B cell (primary cell): Measurements from ENCODE around the gene SCYGR1. TPM values are rescaled to one million over a fixed set of nuclear protein-coding genes. Genes with fewer than 3 reads are reported as not detected.
"Not testable (repeated sequence)": the region's sequence is repeated elsewhere in the genome, so short reads cannot be mapped to it uniquely, and the experiment has no call there.

Experiments
- ATAC-seq: fragments of 200-7000 bp; cut with Tn5 transposase; one replicate; pipeline ENCODE4 v1.10.0; 2021; ENCODE audit warnings: low read depth, mild to moderate bottlenecking, moderate number of reproducible peaks, moderate library complexity
- CTCF ChIA-PET: fragments of 350-600 bp; sonication (Branson Sonifier 250); formaldehyde crosslinking; loops from one replicate; lab custom pipeline; 2021; ENCODE audit warnings: antibody characterized with exemption, inconsistent platforms; lab: Charles Lee
- POLR2A ChIA-PET: fragments of 350-600 bp; sonication (Branson Sonifier 250); formaldehyde crosslinking; loops from one replicate; lab custom pipeline; 2021; ENCODE audit warnings: antibody characterized with exemption; lab: Charles Lee
- DNase-seq: peaks from one replicate; pipeline ENCODE4 v3.0.0; 2013
- H2AFZ ChIP-seq: 2 replicates; pipeline ENCODE4 v1.6.1; 2012; ENCODE audit warnings: mild to moderate bottlenecking, low read depth, low read length; ENCODE audit not compliant: insufficient read depth, poor library complexity, severe bottlenecking
- H3K27ac ChIP-seq, 2 donors: 1 replicate in 1 of 2; 2 replicates in 1 of 2; pipeline ENCODE4 v1.5.1; 2012 to 2013; ENCODE audit warnings: low read length in 2 of 2, mild to moderate bottlenecking in 2 of 2, moderate library complexity in 1 of 2
- H3K27me3 ChIP-seq, 4 experiments: fragments of 200-600 bp in 1 of 4; sonication (generic) in 1 of 4; replicated peaks in 1 of 4; 1 replicate in 2 of 4; 2 replicates in 2 of 4; pipeline versions ENCODE4 v1.6.1 to v1.7.0; 2013 to 2016; ENCODE audit warnings: low read length in 3 of 4, mild to moderate bottlenecking in 2 of 4, mixed read lengths in 1 of 4, moderate library complexity in 1 of 4; ENCODE audit not compliant: insufficient read depth in 4 of 4, control insufficient read depth in 3 of 4; ENCODE audit errors: control extremely low read depth in 1 of 4
- H3K36me3 ChIP-seq, 2 experiments: replicated peaks in 1 of 2; 1 replicate in 1 of 2; 2 replicates in 1 of 2; pipeline versions ENCODE4 v1.6.1 to v1.7.1; 2013; ENCODE audit warnings: low read length in 1 of 2; ENCODE audit not compliant: insufficient read depth in 2 of 2, control insufficient read depth in 1 of 2; ENCODE audit errors: control extremely low read depth in 1 of 2, extremely low read depth in 1 of 2
- H3K4me1 ChIP-seq, 2 donors: fragments of 200-600 bp in 1 of 2; sonication (generic) in 1 of 2; 1 replicate in 1 of 2; 2 replicates in 1 of 2; pipeline versions ENCODE4 v1.5.1 to v1.6.1; 2013 to 2017; ENCODE audit warnings: low read length in 2 of 2; ENCODE audit not compliant: control insufficient read depth in 2 of 2, insufficient read depth in 2 of 2
- H3K4me2 ChIP-seq: replicated peaks from 2 replicates; pipeline ENCODE3; 2012; ENCODE audit warnings: mild to moderate bottlenecking, low read depth, low read length; ENCODE audit not compliant: poor library complexity, severe bottlenecking
- H3K4me3 ChIP-seq, 5 experiments: fragments of 200-600 bp in 1 of 5; sonication (generic) in 1 of 5; 1 replicate in 3 of 5; 2 replicates in 2 of 5; pipeline versions ENCODE4 v1.5.1 to v1.7.0; 2011 to 2016; ENCODE audit warnings: low read length in 4 of 5, mild to moderate bottlenecking in 4 of 5, low read depth in 2 of 5, control low read depth in 1 of 5, moderate library complexity in 1 of 5; ENCODE audit not compliant: insufficient read depth in 1 of 5; ENCODE audit errors: control extremely low read depth in 1 of 5, extremely low read depth in 1 of 5
- H3K79me2 ChIP-seq: fragments of 200-600 bp; sonication (generic); one replicate; pipeline ENCODE4 v1.6.0; 2016; ENCODE audit warnings: low read length; ENCODE audit not compliant: control insufficient read depth, insufficient read depth
- H3K9ac ChIP-seq: fragments of 200-600 bp; sonication (generic); 2 replicates; pipeline ENCODE4 v1.6.1; 2017; ENCODE audit warnings: mild to moderate bottlenecking, low read length, moderate library complexity
- H3K9me3 ChIP-seq, 3 donors: one replicate each; pipeline versions ENCODE4 v1.6.1 to v1.7.1; 2013; ENCODE audit warnings: low read length in 2 of 3; ENCODE audit not compliant: control insufficient read depth in 2 of 3, insufficient read depth in 1 of 3; ENCODE audit errors: control extremely low read depth in 1 of 3
- H4K20me1 ChIP-seq: 2 replicates; pipeline ENCODE4 v1.6.0; 2012; ENCODE audit warnings: mild to moderate bottlenecking, low read length; ENCODE audit not compliant: insufficient read depth, control insufficient read depth, poor library complexity, severe bottlenecking
- H3K27ac Mint-ChIP-seq: one replicate; pipeline ENCODE4 v1.8.0; 2021; ENCODE audit warnings: mixed read lengths
- H3K27me3 Mint-ChIP-seq: one replicate; pipeline ENCODE4 v1.8.0; 2021; ENCODE audit warnings: mixed read lengths
- H3K4me1 Mint-ChIP-seq: one replicate; pipeline ENCODE4 v1.8.0; 2021; ENCODE audit warnings: mixed read lengths
- H3K4me3 Mint-ChIP-seq: one replicate; pipeline ENCODE4 v1.8.0; 2021; ENCODE audit warnings: mixed read lengths
- H3K9me3 Mint-ChIP-seq: one replicate; pipeline ENCODE4 v1.8.0; 2022; ENCODE audit warnings: mixed read lengths; ENCODE audit not compliant: insufficient read depth
- EZH2 ChIP-seq: IDR thresholded peaks from 2 replicates; pipeline ENCODE4 v1.6.1; 2012; ENCODE audit warnings: borderline replicate concordance, low read depth, mild to moderate bottlenecking, moderate library complexity, low read length; ENCODE audit not compliant: insufficient read depth, poor library complexity, severe bottlenecking
- WGBS: methylation state at CpG from one replicate; pipeline ENCODE4 v1.1.5; 2013; ENCODE audit warnings: missing lambda C conversion rate; ENCODE audit not compliant: insufficient coverage; 5-methylcytosine and 5-hydroxymethylcytosine counted together
- intact Hi-C: fragments of 100-400 bp; cut with micrococcal nuclease; formaldehyde crosslinking; loops from one replicate; pipeline ENCODE4 v1.10.0; 2022
- polyA plus RNA-seq: library from polyadenylated mRNA; depleted of rRNA; stranded (reverse); fragments of >200 nt; gene quantifications from 2 replicates; pipeline ENCODE4 v1.2.3, GENCODE V29; 2012
- total RNA-seq, 2 donors: library from RNA; stranded (reverse); fragments of 120-200 nt in 1 of 2; gene quantifications; 1 replicate in 1 of 2; 2 replicates in 1 of 2; pipeline versions ENCODE4 v1.2.3 to v1.2.4, GENCODE V29; 2013 to 2022
- TF ChIP-seq, protein P1 (sequence below): fragments of 200-600 bp; IDR thresholded peaks from one replicate; pipeline ENCODE4 v1.8.0; 2022; ENCODE audit warnings: antibody characterized with exemption, mild to moderate bottlenecking

The SCYGR1 gene
- total and polyA plus RNA-seq, 2 donors (not counting 1 experiment from before 2014, with no cell fraction given) = not detected

DNA sequence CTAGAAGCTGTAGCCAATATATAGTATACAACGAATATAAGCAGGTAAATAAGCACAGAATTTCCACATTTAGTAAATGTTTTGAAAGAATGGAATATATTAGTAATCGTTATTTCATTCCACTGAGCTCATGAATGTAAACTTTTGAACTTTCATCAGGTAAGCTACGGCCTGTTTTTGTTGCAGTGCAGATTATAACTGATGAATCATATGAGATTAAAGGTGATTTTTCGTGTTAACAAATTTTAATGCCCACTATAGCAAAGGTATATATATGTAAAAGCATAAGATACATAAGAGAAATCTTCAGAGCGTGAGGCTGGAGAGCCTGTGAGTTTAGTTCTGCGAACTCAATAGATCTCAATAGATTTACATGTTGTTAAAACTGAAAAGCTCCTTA is 1.1 kb downstream of the SCYGR1 start:
- no peaks in the 10 kb centered on the region for H3K27me3 ChIP-seq
- no peaks in the 10 kb centered on the region for H4K20me1 ChIP-seq
- TF ChIP-seq EZH2 = no peak
- TF ChIP-seq, protein P1, sequence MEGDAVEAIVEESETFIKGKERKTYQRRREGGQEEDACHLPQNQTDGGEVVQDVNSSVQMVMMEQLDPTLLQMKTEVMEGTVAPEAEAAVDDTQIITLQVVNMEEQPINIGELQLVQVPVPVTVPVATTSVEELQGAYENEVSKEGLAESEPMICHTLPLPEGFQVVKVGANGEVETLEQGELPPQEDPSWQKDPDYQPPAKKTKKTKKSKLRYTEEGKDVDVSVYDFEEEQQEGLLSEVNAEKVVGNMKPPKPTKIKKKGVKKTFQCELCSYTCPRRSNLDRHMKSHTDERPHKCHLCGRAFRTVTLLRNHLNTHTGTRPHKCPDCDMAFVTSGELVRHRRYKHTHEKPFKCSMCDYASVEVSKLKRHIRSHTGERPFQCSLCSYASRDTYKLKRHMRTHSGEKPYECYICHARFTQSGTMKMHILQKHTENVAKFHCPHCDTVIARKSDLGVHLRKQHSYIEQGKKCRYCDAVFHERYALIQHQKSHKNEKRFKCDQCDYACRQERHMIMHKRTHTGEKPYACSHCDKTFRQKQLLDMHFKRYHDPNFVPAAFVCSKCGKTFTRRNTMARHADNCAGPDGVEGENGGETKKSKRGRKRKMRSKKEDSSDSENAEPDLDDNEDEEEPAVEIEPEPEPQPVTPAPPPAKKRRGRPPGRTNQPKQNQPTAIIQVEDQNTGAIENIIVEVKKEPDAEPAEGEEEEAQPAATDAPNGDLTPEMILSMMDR = no peak
- H3K4me1 ChIP-seq = peaks cover 18 to 31% of the 10 kb centered on the region in 2 donors
- intact Hi-C loops = loop anchor here (10.0 kb wide), 1 partner anchor 62 kb away; the partner anchor contains the start of gene MFF
- no peak overlapping the region for H3K9ac ChIP-seq
- POLR2A ChIA-PET = interaction anchor here (0.6 kb wide), 1 partner anchor 18 kb away, joined by 7 read pairs; no protein-coding TSS in a partner anchor
- no peak overlapping the region for H3K4me3 ChIP-seq
- H3K27ac ChIP-seq = peak overlapping the region; percentile 79 to 82
- Mint-ChIP-seq H3K27me3 (no peaks in the 10 kb centered on the region), H3K27ac (peak overlapping the region; percentile 18), H3K4me1 (peaks cover 30% of the 10 kb centered on the region), H3K9me3 (no peaks in the 10 kb centered on the region), H3K4me3 (no peak overlapping the region)
- H3K79me2 ChIP-seq = no peaks in the 10 kb centered on the region
- ATAC-seq (no peak), DNase-seq (no peak)
- peaks cover 0 to 3% (median 2%) of the 10 kb centered on the region in 3 donors for H3K9me3 ChIP-seq
- CTCF ChIA-PET = interaction anchor here (2.1 kb wide), 1 partner anchor 19 kb away, joined by 10 read pairs; no protein-coding TSS in a partner anchor
- H3K36me3 ChIP-seq = no peaks in the 10 kb centered on the region
- no CpG with 5 or more reads among the region's 6 CpGs for WGBS
- H2AFZ ChIP-seq = no peak overlapping the region
- H3K4me2 ChIP-seq = no peak overlapping the region

DNA sequence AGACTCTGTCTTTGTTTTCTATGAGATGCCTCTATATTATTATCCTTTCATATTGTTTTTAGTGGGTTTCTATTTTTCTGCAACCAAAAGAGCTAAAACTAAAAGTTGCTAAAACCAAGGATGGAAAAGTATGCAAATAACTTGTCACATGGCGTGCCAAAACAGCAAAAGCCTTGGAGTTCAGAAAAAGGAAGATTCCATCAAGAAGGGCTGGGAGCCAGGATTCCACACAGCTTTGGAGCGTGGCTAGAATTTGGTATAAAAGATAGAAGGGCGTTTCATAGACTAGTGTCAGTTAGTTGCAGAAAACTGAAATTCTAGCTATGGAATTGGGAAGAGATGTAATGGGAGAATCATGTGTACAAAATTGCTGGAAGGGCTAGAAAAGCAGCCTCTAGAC is 4.1 kb downstream of the SCYGR1 start:
- H3K27ac Mint-ChIP-seq = peak overlapping the region; percentile 55
- ATAC-seq (no peak), DNase-seq (no peak)
- H3K4me3 Mint-ChIP-seq = no peak overlapping the region
- no peaks in the 10 kb centered on the region for H3K27me3 Mint-ChIP-seq
- TF ChIP-seq, protein P1 = no peak
- TF ChIP-seq EZH2 = no peak
- WGBS = 93% methylated on average over 3 of the region's 3 CpGs
- H3K27ac ChIP-seq = no peak overlapping the region
- no peak overlapping the region for H2AFZ ChIP-seq
- peaks cover 0 to 3% (median 2%) of the 10 kb centered on the region in 3 donors for H3K9me3 ChIP-seq
- no peak overlapping the region for H3K4me3 ChIP-seq
- H3K4me2 ChIP-seq = no peak overlapping the region
- H3K36me3 ChIP-seq = no peaks in the 10 kb centered on the region
- no peaks in the 10 kb centered on the region for H3K79me2 ChIP-seq
- H3K4me1 ChIP-seq = peaks cover 18 to 31% of the 10 kb centered on the region in 2 donors
- H3K27me3 ChIP-seq = no peaks in the 10 kb centered on the region
- H3K4me1 Mint-ChIP-seq = peaks cover 30% of the 10 kb centered on the region
- no peaks in the 10 kb centered on the region for H3K9me3 Mint-ChIP-seq
- intact Hi-C loops = loop anchor here (10.0 kb wide), 1 partner anchor 59 kb away; the partner anchor contains the start of gene MFF
- ChIA-PET CTCF (no interaction called here), POLR2A (no interaction called here)
- H4K20me1 ChIP-seq = no peaks in the 10 kb centered on the region
- H3K9ac ChIP-seq = no peak overlapping the region

DNA sequence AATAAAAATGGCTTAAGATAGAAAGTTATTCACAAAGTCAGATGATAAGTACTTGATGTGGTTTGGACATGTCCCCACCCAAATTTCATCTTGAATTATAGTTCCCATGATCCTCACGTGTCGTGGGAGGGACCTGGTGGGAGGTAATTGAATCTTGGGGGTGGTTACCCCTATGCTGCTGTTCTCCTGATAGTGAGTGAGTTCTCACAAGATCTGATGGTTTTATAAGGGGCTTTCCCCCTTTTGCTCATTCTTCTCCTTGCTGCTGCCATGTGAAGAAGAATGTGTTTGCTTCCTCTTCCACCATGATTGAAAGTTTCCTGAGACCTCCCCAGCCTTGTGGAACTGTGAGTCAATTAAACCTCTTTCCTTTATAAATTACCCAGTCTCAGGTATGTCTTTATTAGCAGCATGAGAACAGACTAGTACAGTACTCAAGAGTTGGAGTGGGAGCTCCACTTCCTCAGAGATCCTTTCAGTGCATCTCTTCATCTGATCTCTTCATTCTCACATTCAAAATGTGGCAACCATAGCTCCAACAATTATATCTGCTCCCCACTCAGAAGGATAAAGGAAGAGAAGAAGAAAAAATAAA is 5.4 kb downstream of the SCYGR1 start:
- H3K27ac ChIP-seq, POLR2A ChIA-PET, ATAC-seq, H3K36me3 ChIP-seq, H3K4me3 ChIP-seq, H2AFZ ChIP-seq, H3K9me3 ChIP-seq, H4K20me1 ChIP-seq, DNase-seq, H3K79me2 ChIP-seq, H3K4me3 Mint-ChIP-seq, H3K27me3 ChIP-seq, H3K27me3 Mint-ChIP-seq, CTCF ChIA-PET, H3K9ac ChIP-seq, H3K9me3 Mint-ChIP-seq, H3K4me2 ChIP-seq: not testable (repeated sequence)
- intact Hi-C loops = loop anchor here (10.0 kb wide), 1 partner anchor 58 kb away; the partner anchor contains the start of gene MFF
- H3K27ac Mint-ChIP-seq = peak overlapping the region; percentile 29
- peaks cover 18 to 25% of the 10 kb centered on the region in 2 donors for H3K4me1 ChIP-seq
- peaks cover 25% of the 10 kb centered on the region for H3K4me1 Mint-ChIP-seq
- no CpG with 5 or more reads among the region's 2 CpGs for WGBS
